HepG2 (cell line): ENCODE measurements around the gene FAM163B. TPM values are rescaled to one million over a fixed set of nuclear protein-coding genes. Genes with fewer than 3 reads are reported as not detected.

Source experiments
- ATAC-seq: fragments of 200-7000 bp; cut with Tn5 transposase; 3 replicates; pipeline ENCODE4 v1.9.1; 2020; ENCODE audit warnings: mild to moderate bottlenecking, moderate library complexity
- BruUV-seq: library from RNA; stranded (reverse); fragments of 400-500 nt; replicated peaks from 2 replicates; lab custom pipeline; 2021; lab: Mats Ljungman, UMichigan
- CTCF ChIA-PET: fragments of 300-600 bp; formaldehyde crosslinking; extraction: SDS; loops from one replicate; lab custom pipeline; 2021; ENCODE audit warnings: low total read pairs, inconsistent platforms, low intra/inter-chr PET ratio; lab: Yijun Ruan, JAX
- POLR2A ChIA-PET: fragments of 350-600 bp; sonication (Branson Sonifier 250); formaldehyde crosslinking; loops from one replicate; lab custom pipeline; 2020; ENCODE audit warnings: antibody characterized with exemption, inconsistent platforms; lab: Yijun Ruan, JAX
- DNase-seq: peaks from one replicate; pipeline ENCODE4 v3.0.0-alpha.2; 2015; ENCODE audit warnings: low spot score
- FAIRE-seq: peaks from 3 replicates; lab custom pipeline; 2011; peaks lifted over from hg19 to GRCh38; lab: Jason Lieb, UNC
- H2AFZ ChIP-seq: one replicate; pipeline ENCODE4 v1.6.1; 2011; ENCODE audit warnings: low read length, inconsistent platforms
- H3K27ac ChIP-seq: fragments of 300-600 bp; 3 replicates; pipeline ENCODE4 v1.8.0; 2011; ENCODE audit warnings: mixed run types, mild to moderate bottlenecking, mixed read lengths, low read length, inconsistent platforms; ENCODE audit not compliant: insufficient read depth; ENCODE audit errors: extremely low read length
- H3K27me3 ChIP-seq, 2 experiments: fragments of 200-600 bp in 1 of 2; 2 replicates in 1 of 2; 3 replicates in 1 of 2; pipeline versions ENCODE4 v1.6.0 to v1.8.0; 2011; ENCODE audit warnings: low read length in 2 of 2, mild to moderate bottlenecking in 2 of 2, moderate library complexity in 2 of 2, inconsistent platforms in 1 of 2; ENCODE audit not compliant: insufficient read depth in 2 of 2, control insufficient read depth in 1 of 2
- H3K36me3 ChIP-seq, 2 experiments: fragments of 200-600 bp in 1 of 2; replicated peaks in 1 of 2; 2 replicates in 1 of 2; 3 replicates in 1 of 2; pipeline versions ENCODE4 v1.5.1 to v1.8.0; 2011; ENCODE audit warnings: low read length in 2 of 2, inconsistent platforms in 1 of 2; ENCODE audit not compliant: insufficient read depth in 2 of 2, control insufficient read depth in 1 of 2
- H3K4me1 ChIP-seq: 2 replicates; pipeline ENCODE4 v1.5.1; 2012; ENCODE audit warnings: low read length, inconsistent platforms; ENCODE audit not compliant: insufficient read depth
- H3K4me2 ChIP-seq: 2 replicates; pipeline ENCODE4 v1.6.0; 2011; ENCODE audit warnings: low read depth, low read length, inconsistent platforms
- H3K4me3 ChIP-seq, 3 experiments: fragments of 200-600 bp in 1 of 3; sonication (generic), shearing (Covaris generic) in 1 of 3; replicated peaks in 1 of 3; 2 replicates each; pipeline ENCODE4 v1.5.1; 2011 to 2016; ENCODE audit warnings: low read length in 3 of 3, inconsistent platforms in 2 of 3, low read depth in 2 of 3, mild to moderate bottlenecking in 2 of 3, control low read depth in 1 of 3, mixed read lengths in 1 of 3; ENCODE audit not compliant: insufficient read depth in 1 of 3
- H3K79me2 ChIP-seq: one replicate; pipeline ENCODE4 v1.6.1; 2011; ENCODE audit warnings: low read length, inconsistent platforms; ENCODE audit not compliant: insufficient read depth
- H3K9ac ChIP-seq: 2 replicates; pipeline ENCODE4 v1.6.0; 2011; ENCODE audit warnings: mild to moderate bottlenecking, low read depth, low read length, inconsistent platforms; ENCODE audit not compliant: insufficient read depth
- H3K9me3 ChIP-seq: 2 replicates; pipeline ENCODE4 v1.5.1; 2012; ENCODE audit warnings: mild to moderate bottlenecking, low read length
- H4K20me1 ChIP-seq: 2 replicates; pipeline ENCODE4 v1.6.0; 2011; ENCODE audit warnings: inconsistent platforms, mild to moderate bottlenecking, low read length, moderate library complexity; ENCODE audit not compliant: insufficient read depth
- ELK4 ChIP-seq: sonication (generic); formaldehyde crosslinking; IDR thresholded peaks from 2 replicates; pipeline ENCODE4 v1.9.0; 2021; ENCODE audit warnings: missing genetic modification reagents, borderline replicate concordance
- ZBTB21 ChIP-seq: sonication (generic); formaldehyde crosslinking; IDR thresholded peaks from 2 replicates; pipeline ENCODE4 v1.4.0; 2020; ENCODE audit warnings: missing genetic modification reagents
- ZFP36 ChIP-seq: fragments of 150-350 bp; IDR thresholded peaks from 2 replicates; pipeline ENCODE4 v1.6.1; 2018; ENCODE audit warnings: borderline replicate concordance, low read length, low read depth; ENCODE audit not compliant: partially characterized antibody
- ZNF564 ChIP-seq: sonication (generic); formaldehyde crosslinking; IDR thresholded peaks from 2 replicates; pipeline ENCODE4 v1.8.1; 2023; ENCODE audit warnings: mild to moderate bottlenecking, missing genetic modification reagents
- ZNF577 ChIP-seq: sonication (generic); formaldehyde crosslinking; IDR thresholded peaks from 2 replicates; pipeline ENCODE4 v1.4.0; 2020; ENCODE audit warnings: mild to moderate bottlenecking, low read depth, missing genetic modification reagents, borderline replicate concordance
- WGBS: methylation state at CpG from one replicate; pipeline ENCODE4 v1.1.6; 2017; ENCODE audit warnings: low lambda C conversion rate; 5-methylcytosine and 5-hydroxymethylcytosine counted together
- in situ Hi-C: cut with HindIII; loops from 2 replicates; pipeline ENCODE4 v1.10.0; 2017; ENCODE audit warnings: low pct_unique_long_range_greater_than_20kb; ENCODE audit not compliant: extremely low pct_ligation_motif_present
- intact Hi-C: fragments of 100-400 bp; cut with micrococcal nuclease; formaldehyde crosslinking; loops from one replicate; pipeline ENCODE4 v1.10.0; 2022; ENCODE audit not compliant: unreplicated experiment
- polyA plus RNA-seq, 8 experiments: library from polyadenylated mRNA; depleted of rRNA in 3 of 8; stranded (reverse) in 7 of 8; unstranded in 1 of 8; fragments of >200 nt; fragmentation: Illumina TruSeq in 4 of 8; extraction: Trizol in 4 of 8; gene quantifications; 2 replicates each; pipeline versions ENCODE4 v1.2.1 to v1.2.3, GENCODE V29; 2011 to 2016; ENCODE audit warnings: low read depth in 4 of 8, missing spikeins in 1 of 8, mixed read lengths in 1 of 8; ENCODE audit not compliant: insufficient read depth in 1 of 8
- total RNA-seq, 5 experiments: library from RNA; depleted of rRNA; stranded (reverse); fragments of >200 nt; fragmentation: Illumina TruSeq; extraction: Trizol; gene quantifications; 2 replicates each; pipeline ENCODE4 v1.2.3, GENCODE V29; 2016; ENCODE audit warnings: low read depth in 1 of 5
- TF ChIP-seq, protein P1 (sequence below): sonication (generic); formaldehyde crosslinking; IDR thresholded peaks from 2 replicates; pipeline ENCODE4 v1.8.0; 2022; ENCODE audit warnings: missing genetic modification reagents, mild to moderate bottlenecking, borderline replicate concordance

FAM163B gene
- total and polyA plus RNA-seq, 2 of the 13 experiments (the other 11 are each of a cell fraction or from before 2014, with no cell fraction given): not detected

GRCh38 chr9:133587051-133587450 is 22.1 kb downstream of the FAM163B start:
- ATAC-seq: no peak
- WGBS: 73% methylated on average over 3 of the region's 8 CpGs
- Histone ChIP-seq H3K9ac (no peak overlapping the region), H3K4me2 (no peak overlapping the region), H3K9me3 (no peaks in the 10 kb centered on the region), H3K79me2 (no peaks in the 10 kb centered on the region), H3K4me3 (no peak overlapping the region), H2AFZ (no peak overlapping the region), H3K27ac (no peak overlapping the region), H3K36me3 (no peaks in the 10 kb centered on the region), H4K20me1 (no peaks in the 10 kb centered on the region), H3K4me1 (no peaks in the 10 kb centered on the region), H3K27me3 (peaks cover 18 to 74% of the 10 kb centered on the region in 2 experiments)
- DNase-seq: no peak
- FAIRE-seq: no peak
- in situ Hi-C loops: no loop called here
- POLR2A ChIA-PET: no interaction called here
- TF ChIP-seq, protein P1, sequence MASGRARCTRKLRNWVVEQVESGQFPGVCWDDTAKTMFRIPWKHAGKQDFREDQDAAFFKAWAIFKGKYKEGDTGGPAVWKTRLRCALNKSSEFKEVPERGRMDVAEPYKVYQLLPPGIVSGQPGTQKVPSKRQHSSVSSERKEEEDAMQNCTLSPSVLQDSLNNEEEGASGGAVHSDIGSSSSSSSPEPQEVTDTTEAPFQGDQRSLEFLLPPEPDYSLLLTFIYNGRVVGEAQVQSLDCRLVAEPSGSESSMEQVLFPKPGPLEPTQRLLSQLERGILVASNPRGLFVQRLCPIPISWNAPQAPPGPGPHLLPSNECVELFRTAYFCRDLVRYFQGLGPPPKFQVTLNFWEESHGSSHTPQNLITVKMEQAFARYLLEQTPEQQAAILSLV (CRISPR knock-in tag): no peak
- TF ChIP-seq ELK4 (CRISPR knock-in tag) (no peak), ZBTB21 (no peak), ZNF564 (CRISPR knock-in tag) (no peak), ZNF577 (CRISPR knock-in tag) (no peak), ZFP36 (no peak)
- intact Hi-C loops: loop anchor here (5.0 kb wide), 1 partner anchor 140 kb away; no protein-coding TSS in a partner anchor
- no TSS peak for BruUV-seq
- CTCF ChIA-PET: no interaction called here
